GM13976 (cell line): Measurements from ENCODE around the gene NT5C.

Experiments
- DNase-seq: peaks from one replicate; pipeline ENCODE4 v3.0.0; 2012; ENCODE audit warnings: low spot score
- in situ Hi-C: fragments of 300-500 bp; cut with MboI; formaldehyde crosslinking; loops from one replicate; pipeline ENCODE4 v1.12.0; 2022; ENCODE audit warnings: low sequenced_read_pairs, mixed read lengths, inconsistent platforms; ENCODE audit not compliant: unreplicated experiment
- TF ChIP-seq, protein P1 (sequence below): IDR thresholded peaks from 2 replicates; pipeline ENCODE4 v1.5.1; 2012; ENCODE audit warnings: borderline replicate concordance, mild to moderate bottlenecking; ENCODE audit not compliant: insufficient read depth; ENCODE audit errors: extremely low read depth, missing control alignments, control extremely low read depth

NT5C gene

DNA sequence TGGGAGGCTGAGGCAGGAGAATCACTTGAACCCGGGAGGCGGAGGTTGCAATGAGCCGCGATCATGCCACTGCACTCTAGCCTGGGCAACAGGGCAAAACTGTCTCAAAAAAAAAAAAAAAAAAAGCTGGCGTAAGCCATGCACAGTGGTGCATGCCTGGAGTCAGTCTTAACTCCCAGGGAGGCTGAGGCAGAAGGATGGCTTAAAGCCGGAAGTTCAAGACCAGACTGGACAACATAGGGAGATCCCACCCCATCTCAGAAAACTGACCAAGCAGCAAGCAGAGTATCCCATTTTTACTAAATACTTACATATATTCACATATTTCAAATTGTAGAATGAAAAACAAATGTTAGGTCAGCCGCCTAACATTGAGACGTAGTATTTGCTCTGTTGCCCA lies 4.6 kb downstream of the NT5C start:
- no peak for DNase-seq
- TF ChIP-seq, protein P1, sequence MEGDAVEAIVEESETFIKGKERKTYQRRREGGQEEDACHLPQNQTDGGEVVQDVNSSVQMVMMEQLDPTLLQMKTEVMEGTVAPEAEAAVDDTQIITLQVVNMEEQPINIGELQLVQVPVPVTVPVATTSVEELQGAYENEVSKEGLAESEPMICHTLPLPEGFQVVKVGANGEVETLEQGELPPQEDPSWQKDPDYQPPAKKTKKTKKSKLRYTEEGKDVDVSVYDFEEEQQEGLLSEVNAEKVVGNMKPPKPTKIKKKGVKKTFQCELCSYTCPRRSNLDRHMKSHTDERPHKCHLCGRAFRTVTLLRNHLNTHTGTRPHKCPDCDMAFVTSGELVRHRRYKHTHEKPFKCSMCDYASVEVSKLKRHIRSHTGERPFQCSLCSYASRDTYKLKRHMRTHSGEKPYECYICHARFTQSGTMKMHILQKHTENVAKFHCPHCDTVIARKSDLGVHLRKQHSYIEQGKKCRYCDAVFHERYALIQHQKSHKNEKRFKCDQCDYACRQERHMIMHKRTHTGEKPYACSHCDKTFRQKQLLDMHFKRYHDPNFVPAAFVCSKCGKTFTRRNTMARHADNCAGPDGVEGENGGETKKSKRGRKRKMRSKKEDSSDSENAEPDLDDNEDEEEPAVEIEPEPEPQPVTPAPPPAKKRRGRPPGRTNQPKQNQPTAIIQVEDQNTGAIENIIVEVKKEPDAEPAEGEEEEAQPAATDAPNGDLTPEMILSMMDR: no peak
- in situ Hi-C loops: no loop called here

- peak; percentile 41 for DNase-seq
- in situ Hi-C loops: no loop called here
- TF ChIP-seq, protein P1: no peak
Measured at GRCh38 chr17:75125984-75126383, 5.6 kb downstream of the NT5C start.

DNA sequence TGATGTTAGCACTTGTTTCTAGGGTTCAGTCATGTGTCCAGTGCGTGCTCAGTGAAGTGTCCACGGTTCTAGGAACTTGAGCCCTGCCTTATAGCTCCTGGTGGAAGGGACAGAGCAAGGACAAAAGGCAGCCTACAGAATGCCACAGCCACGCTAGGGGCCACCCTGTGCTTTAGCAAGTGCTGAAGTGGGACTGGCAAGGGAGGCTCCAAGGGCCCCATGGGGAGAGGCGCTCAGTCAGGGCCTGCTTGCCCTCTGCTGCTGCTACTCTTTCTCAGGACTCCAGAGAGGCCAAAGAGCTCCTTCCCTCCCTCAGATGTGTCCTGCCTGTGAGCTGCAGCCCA lies 6.8 kb downstream of the NT5C start:
- TF ChIP-seq, protein P1: no peak
- no peak for DNase-seq
- in situ Hi-C loops: no loop called here

DNA sequence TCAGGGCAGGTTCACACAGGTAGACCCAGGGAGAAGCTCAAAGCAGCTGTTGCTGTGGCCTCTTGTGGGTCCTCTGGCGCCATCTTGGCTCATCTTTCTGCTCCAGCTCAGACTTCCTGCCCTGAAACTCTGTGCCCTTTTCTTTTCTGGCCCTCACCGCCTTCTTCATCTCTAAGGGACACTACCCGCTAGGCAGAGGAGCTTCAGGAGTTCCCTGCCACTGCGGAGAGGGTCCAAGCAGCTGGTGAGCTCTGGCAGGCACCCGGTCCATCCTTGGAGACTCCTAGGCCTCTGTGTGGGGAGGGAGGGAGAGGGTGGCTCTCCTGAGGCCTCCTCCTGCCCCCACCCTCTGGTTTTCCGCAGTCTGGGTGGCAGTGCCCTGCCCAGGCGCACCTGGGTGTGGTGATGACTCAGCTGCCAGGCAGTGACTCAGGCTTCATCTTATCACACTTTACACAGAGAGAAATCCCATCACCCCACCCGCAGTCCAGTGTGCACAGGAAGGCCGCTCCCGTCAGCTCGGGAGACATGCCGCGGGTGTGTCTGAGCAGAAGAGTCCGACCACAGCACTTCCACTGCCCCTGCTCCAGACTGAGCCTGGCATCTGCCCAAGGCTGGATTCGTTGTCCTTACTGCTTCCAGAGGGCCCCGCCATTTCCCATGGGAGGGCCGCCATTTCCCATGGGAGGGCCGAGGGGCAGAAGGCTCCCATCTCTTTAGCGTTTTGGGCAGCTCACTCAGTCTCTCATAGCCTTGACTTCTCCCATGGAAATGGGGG lies 7.3 kb downstream of the NT5C start:
- no peak for DNase-seq
- TF ChIP-seq, protein P1: no peak
- in situ Hi-C loops: no loop called here

DNA sequence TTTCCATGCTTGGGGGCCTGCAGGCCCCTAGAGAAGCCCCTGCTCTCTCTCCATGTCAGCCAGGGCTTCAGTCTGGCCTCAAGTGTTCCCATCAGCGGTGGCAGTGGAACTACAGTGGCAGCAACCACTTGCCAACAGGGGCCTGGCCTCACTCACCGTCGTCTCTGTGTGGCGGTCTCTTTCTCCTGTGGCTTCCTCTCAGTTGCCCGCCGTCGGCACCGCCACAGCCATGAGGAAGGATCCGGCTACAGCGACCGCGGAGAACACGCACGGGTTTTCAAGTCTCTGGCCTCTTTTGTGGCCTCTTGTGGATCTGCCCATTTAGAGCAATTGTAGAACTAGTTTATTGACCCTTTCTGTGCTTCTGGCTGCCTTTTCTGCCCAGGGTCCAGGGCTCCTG lies 13.2 kb downstream of the NT5C start:
- in situ Hi-C loops: no loop called here
- DNase-seq: no peak
- TF ChIP-seq, protein P1: no peak

DNA sequence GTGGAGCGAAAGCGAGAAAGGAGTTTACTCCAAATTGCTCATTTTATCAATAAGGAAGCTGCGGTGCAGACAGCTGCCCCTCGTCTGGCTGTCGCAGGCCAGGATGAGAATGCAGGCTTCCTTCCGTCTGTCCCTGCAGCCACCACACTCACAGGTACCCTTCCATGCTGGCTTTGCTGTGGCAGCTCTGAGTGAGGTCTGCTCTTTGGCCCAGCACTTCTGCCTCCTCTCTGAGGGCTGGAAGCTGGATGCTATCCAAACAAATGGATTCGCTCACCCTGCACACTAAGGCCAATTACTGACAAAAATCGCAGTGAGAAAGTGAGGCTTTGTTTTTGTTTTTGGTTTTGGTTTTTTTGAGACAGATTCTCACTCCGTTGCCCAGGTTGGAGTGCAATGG lies 14.8 kb downstream of the NT5C start:
- in situ Hi-C loops: no loop called here
- no peak for DNase-seq
- TF ChIP-seq, protein P1: no peak

DNA sequence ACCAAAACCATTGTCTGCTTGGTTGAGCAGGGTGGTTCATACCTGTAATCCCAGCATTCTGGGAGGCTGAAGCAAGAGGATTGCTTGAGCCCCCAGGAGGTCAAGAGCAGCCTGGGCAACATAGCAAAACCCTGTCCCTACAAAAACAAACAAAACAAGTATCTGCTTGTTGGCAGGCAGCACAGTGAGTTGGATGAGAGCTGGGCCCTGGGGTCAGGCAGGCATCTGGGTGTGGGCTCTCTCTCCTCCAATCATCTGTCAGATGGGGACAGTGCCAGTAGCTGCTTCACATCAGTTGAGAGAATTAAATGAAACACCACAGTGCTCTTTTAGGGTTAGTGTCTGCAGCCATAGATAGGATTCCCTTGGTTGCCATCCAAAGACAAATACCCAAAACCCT lies 16.0 kb downstream of the NT5C start:
- TF ChIP-seq, protein P1: no peak
- no peak for DNase-seq
- in situ Hi-C loops: no loop called here
